HepG2 (cell line): ENCODE data around the gene LRRC25. TPM values are rescaled to one million over a fixed set of nuclear protein-coding genes. Genes with fewer than 3 reads are reported as not detected.

Source experiments
- BCL6 ChIP-seq: IDR thresholded peaks from 2 replicates; pipeline ENCODE4 v1.6.1; 2016; ENCODE audit warnings: missing genetic modification reagents, missing compliant biosample characterization
- CHD2 ChIP-seq: IDR thresholded peaks from 2 replicates; pipeline ENCODE4 v1.6.1; 2011; ENCODE audit warnings: low read depth, low read length, improper control_type of control experiment
- GLI4 ChIP-seq: sonication (generic); formaldehyde crosslinking; IDR thresholded peaks from 2 replicates; pipeline ENCODE4 v1.5.1; 2020; ENCODE audit warnings: missing genetic modification reagents, mild to moderate bottlenecking, moderate library complexity, borderline replicate concordance
- HOXA9 ChIP-seq: sonication (generic); formaldehyde crosslinking; IDR thresholded peaks from 2 replicates; pipeline ENCODE4 v1.8.1; 2022; ENCODE audit warnings: missing genetic modification reagents, mild to moderate bottlenecking, moderate library complexity, borderline replicate concordance
- NBN ChIP-seq: fragments of 450-650 bp; conservative IDR thresholded peaks from 2 replicates; pipeline ENCODE4 v1.6.1; 2017
- NCOA2 ChIP-seq: sonication (generic); formaldehyde crosslinking; IDR thresholded peaks from 2 replicates; pipeline ENCODE4 v1.8.0; 2022; ENCODE audit warnings: inconsistent platforms
- SIN3A ChIP-seq: IDR thresholded peaks from 2 replicates; pipeline ENCODE4 v1.6.1; 2011; ENCODE audit warnings: low read depth, mild to moderate bottlenecking, control low read depth, low read length, borderline replicate concordance
- ZFP90 ChIP-seq: sonication (generic); formaldehyde crosslinking; IDR thresholded peaks from 2 replicates; pipeline ENCODE4 v1.8.0; 2022; ENCODE audit warnings: missing genetic modification reagents, mild to moderate bottlenecking, inconsistent platforms, borderline replicate concordance
- ZMYM4 ChIP-seq: sonication (generic); formaldehyde crosslinking; IDR thresholded peaks from 2 replicates; pipeline ENCODE4 v1.8.1; 2023; ENCODE audit warnings: mild to moderate bottlenecking, missing genetic modification reagents
- ZNF10 ChIP-seq: sonication (generic); formaldehyde crosslinking; IDR thresholded peaks from 2 replicates; pipeline ENCODE4 v1.4.0; 2020; ENCODE audit warnings: mild to moderate bottlenecking, low read depth, missing genetic modification reagents, borderline replicate concordance
- ZNF160 ChIP-seq: sonication (generic); formaldehyde crosslinking; IDR thresholded peaks from 2 replicates; pipeline ENCODE4 v1.8.0; 2022; ENCODE audit warnings: mild to moderate bottlenecking, inconsistent platforms, missing genetic modification reagents
- ZNF607 ChIP-seq: sonication (generic); formaldehyde crosslinking; IDR thresholded peaks from 2 replicates; pipeline ENCODE4 v1.5.1; 2020; ENCODE audit warnings: missing genetic modification reagents, mild to moderate bottlenecking, borderline replicate concordance
- ZSCAN21 ChIP-seq: sonication (generic); formaldehyde crosslinking; IDR thresholded peaks from 2 replicates; pipeline ENCODE4 v1.8.0; 2022; ENCODE audit warnings: mild to moderate bottlenecking, missing genetic modification reagents, moderate library complexity, borderline replicate concordance
- polyA plus RNA-seq, 8 experiments: library from polyadenylated mRNA; depleted of rRNA in 3 of 8; stranded (reverse) in 7 of 8; unstranded in 1 of 8; fragments of >200 nt; fragmentation: Illumina TruSeq in 4 of 8; extraction: Trizol in 4 of 8; gene quantifications; 2 replicates each; pipeline versions ENCODE4 v1.2.1 to v1.2.3, GENCODE V29; 2011 to 2016; ENCODE audit warnings: low read depth in 4 of 8, missing spikeins in 1 of 8, mixed read lengths in 1 of 8; ENCODE audit not compliant: insufficient read depth in 1 of 8
- total RNA-seq, 5 experiments: library from RNA; depleted of rRNA; stranded (reverse); fragments of >200 nt; fragmentation: Illumina TruSeq; extraction: Trizol; gene quantifications; 2 replicates each; pipeline ENCODE4 v1.2.3, GENCODE V29; 2016; ENCODE audit warnings: low read depth in 1 of 5
- TF ChIP-seq, protein P1 (sequence below): IDR thresholded peaks from 2 replicates; pipeline ENCODE4 v1.6.1; 2016; ENCODE audit warnings: mild to moderate bottlenecking, missing biosample characterization, missing genetic modification reagents
- TF ChIP-seq, protein P2 (sequence below), 2 experiments: fragments of 450-650 bp in 1 of 2; sonication (generic) in 1 of 2; formaldehyde crosslinking in 1 of 2; IDR thresholded peaks; 2 replicates each; pipeline versions ENCODE4 v1.6.1 to v1.8.0; 2016 to 2022; ENCODE audit warnings: antibody characterized with exemption in 1 of 2, mild to moderate bottlenecking in 1 of 2, missing genetic modification reagents in 1 of 2
- TF ChIP-seq, protein P3 (sequence below): sonication (generic); formaldehyde crosslinking; IDR thresholded peaks from 2 replicates; pipeline ENCODE4 v1.4.0; 2020; ENCODE audit warnings: mild to moderate bottlenecking, missing genetic modification reagents
- TF ChIP-seq, protein P4 (sequence below): sonication (generic); formaldehyde crosslinking; IDR thresholded peaks from 2 replicates; pipeline ENCODE4 v1.9.0; 2021; ENCODE audit warnings: missing genetic modification reagents, mild to moderate bottlenecking, borderline replicate concordance

LRRC25 gene
- total and polyA plus RNA-seq, 2 of the 13 experiments (the other 11 are each of a cell fraction or from before 2014, with no cell fraction given), result 0.13 to 0.53 TPM

DNA sequence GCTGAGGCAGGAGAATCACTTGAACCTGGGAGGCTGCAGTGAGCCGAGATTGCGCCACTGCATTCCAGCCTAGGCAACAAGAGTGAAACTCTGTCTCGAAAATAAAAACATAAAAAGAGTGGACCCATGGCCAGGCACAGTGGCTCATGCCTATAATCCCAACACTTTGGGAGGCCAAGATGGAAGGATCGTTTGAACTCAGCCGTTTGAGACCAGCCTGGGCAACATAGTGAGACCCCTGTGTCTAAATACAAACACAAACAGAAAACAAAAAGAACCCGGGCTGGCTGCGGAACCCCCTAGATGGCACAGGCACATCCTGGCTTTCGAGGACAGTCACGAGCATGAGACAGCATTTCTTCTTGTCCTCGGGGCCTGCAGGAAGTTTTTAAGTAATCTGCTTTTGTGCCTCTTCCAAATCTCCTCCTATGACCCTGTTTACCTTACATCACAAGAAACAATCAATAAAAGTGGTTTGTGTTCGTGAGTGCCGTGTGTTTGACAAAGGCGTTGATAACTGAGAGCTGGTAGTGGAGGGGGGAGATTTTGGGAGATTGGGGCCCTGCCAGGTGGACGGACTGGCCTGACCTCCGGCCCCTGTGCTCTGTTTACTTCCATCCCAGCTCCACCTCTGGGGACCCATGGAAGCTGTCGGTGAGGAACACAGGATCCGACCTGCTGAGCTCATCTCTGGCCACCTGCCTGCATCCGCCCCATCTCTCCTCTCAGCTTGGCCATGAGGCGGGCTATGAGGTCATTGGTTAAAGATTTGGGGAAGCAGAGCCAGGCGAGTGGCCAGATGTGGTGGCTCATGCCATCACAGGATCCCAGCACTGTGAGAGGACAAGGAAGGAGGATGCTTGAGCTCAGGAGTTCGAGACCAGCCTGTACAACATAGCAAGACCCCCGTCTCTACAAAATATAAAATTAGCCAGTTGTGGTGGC lies 17.3 kb downstream of the LRRC25 start (continued):
- TF ChIP-seq BCL6 (CRISPR knock-in tag) (peak; percentile 99), ZMYM4 (CRISPR knock-in tag) (peak; percentile 87), ZNF160 (peak; percentile 87; the same call in 1 of the 2 replicates), SIN3A (peak; percentile 50; the same call in 1 of the 2 replicates), ZNF607 (CRISPR knock-in tag) (peak; percentile 77), NBN (no peak), GLI4 (CRISPR knock-in tag) (no peak; the same call in 1 of the 2 replicates), NCOA2 (CRISPR knock-in tag) (peak; percentile 98), CHD2 (no peak), ZFP90 (CRISPR knock-in tag) (peak; percentile 88; the same call in 1 of the 2 replicates), HOXA9 (CRISPR knock-in tag) (no peak), ZNF10 (no peak), ZSCAN21 (peak; percentile 79)
- TF ChIP-seq, protein P1, sequence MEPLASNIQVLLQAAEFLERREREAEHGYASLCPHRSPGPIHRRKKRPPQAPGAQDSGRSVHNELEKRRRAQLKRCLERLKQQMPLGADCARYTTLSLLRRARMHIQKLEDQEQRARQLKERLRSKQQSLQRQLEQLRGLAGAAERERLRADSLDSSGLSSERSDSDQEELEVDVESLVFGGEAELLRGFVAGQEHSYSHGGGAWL (CRISPR knock-in tag), result no peak
- TF ChIP-seq, protein P2, sequence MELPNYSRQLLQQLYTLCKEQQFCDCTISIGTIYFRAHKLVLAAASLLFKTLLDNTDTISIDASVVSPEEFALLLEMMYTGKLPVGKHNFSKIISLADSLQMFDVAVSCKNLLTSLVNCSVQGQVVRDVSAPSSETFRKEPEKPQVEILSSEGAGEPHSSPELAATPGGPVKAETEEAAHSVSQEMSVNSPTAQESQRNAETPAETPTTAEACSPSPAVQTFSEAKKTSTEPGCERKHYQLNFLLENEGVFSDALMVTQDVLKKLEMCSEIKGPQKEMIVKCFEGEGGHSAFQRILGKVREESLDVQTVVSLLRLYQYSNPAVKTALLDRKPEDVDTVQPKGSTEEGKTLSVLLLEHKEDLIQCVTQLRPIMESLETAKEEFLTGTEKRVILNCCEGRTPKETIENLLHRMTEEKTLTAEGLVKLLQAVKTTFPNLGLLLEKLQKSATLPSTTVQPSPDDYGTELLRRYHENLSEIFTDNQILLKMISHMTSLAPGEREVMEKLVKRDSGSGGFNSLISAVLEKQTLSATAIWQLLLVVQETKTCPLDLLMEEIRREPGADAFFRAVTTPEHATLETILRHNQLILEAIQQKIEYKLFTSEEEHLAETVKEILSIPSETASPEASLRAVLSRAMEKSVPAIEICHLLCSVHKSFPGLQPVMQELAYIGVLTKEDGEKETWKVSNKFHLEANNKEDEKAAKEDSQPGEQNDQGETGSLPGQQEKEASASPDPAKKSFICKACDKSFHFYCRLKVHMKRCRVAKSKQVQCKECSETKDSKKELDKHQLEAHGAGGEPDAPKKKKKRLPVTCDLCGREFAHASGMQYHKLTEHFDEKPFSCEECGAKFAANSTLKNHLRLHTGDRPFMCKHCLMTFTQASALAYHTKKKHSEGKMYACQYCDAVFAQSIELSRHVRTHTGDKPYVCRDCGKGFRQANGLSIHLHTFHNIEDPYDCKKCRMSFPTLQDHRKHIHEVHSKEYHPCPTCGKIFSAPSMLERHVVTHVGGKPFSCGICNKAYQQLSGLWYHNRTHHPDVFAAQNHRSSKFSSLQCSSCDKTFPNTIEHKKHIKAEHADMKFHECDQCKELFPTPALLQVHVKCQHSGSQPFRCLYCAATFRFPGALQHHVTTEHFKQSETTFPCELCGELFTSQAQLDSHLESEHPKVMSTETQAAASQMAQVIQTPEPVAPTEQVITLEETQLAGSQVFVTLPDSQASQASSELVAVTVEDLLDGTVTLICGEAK (IDR thresholded peaks at IDR 0.05), result no peak
- TF ChIP-seq, protein P2 (CRISPR knock-in tag; IDR thresholded peaks at IDR 0.05), result peak; percentile 67; the same call in 1 of the 2 replicates
- TF ChIP-seq, protein P3, sequence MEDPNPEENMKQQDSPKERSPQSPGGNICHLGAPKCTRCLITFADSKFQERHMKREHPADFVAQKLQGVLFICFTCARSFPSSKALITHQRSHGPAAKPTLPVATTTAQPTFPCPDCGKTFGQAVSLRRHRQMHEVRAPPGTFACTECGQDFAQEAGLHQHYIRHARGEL (CRISPR knock-in tag), result no peak
- TF ChIP-seq, protein P4, sequence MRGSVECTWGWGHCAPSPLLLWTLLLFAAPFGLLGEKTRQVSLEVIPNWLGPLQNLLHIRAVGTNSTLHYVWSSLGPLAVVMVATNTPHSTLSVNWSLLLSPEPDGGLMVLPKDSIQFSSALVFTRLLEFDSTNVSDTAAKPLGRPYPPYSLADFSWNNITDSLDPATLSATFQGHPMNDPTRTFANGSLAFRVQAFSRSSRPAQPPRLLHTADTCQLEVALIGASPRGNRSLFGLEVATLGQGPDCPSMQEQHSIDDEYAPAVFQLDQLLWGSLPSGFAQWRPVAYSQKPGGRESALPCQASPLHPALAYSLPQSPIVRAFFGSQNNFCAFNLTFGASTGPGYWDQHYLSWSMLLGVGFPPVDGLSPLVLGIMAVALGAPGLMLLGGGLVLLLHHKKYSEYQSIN, result no peak
